ENCODE measurements around the gene CFAP221. TPM values are rescaled to one million over a fixed set of nuclear protein-coding genes. Genes with fewer than 3 reads are reported as not detected.

The CFAP221 gene
- total and polyA plus RNA-seq, 10 of the 15 experiments (the other 5 are each of a cell fraction or from before 2014, with no cell fraction given): not detected

GRCh38 chr2:119580550-119581072, 36.4 kb downstream of the CFAP221 start:
- ATAC-seq: no peak
- intact Hi-C loops (cut with micrococcal nuclease; ENCODE audit: unreplicated experiment) (no loop called here), in situ Hi-C loops (cut with MboI) (no loop called here)
- no peaks in the 10 kb centered on the region for H3K36me3 ChIP-seq (ENCODE audit: control insufficient read depth in 2 of 2, insufficient read depth in 2 of 2, low read length in 1 of 2)
- ChIA-PET SMC1A (ENCODE audit: uncharacterized antibody, unreplicated experiment) (no interaction called here), POLR2A (no interaction called here), RAD21 (ENCODE audit: unreplicated experiment) (no interaction called here), CTCF (no interaction called here)
- H3K4me3 ChIP-seq: no peak overlapping the region
- peaks cover 0 to 3% of the 10 kb centered on the region in 2 experiments; a peak in 1 of 4 replicates for H3K27me3 ChIP-seq (replicated peaks in 1 of 2; ENCODE audit: control insufficient read depth in 2 of 2, insufficient read depth in 2 of 2, low read length in 1 of 2)
- no peak for FAIRE-seq
- H4K20me1 ChIP-seq (ENCODE audit: control insufficient read depth, insufficient read depth): no peaks in the 10 kb centered on the region
- H3K9ac ChIP-seq (ENCODE audit: control insufficient read depth, insufficient read depth, low read length): no peak overlapping the region
- no peaks in the 10 kb centered on the region; the same call in 1 of the 3 replicates for H3K9me3 ChIP-seq (replicated peaks; ENCODE audit: control insufficient read depth, insufficient read depth, low read length)
- H2AFZ ChIP-seq (ENCODE audit: control insufficient read depth, low read depth, low read length): no peak overlapping the region
- no TSS peak for BruUV-seq (replicated peaks)
- H3K79me2 ChIP-seq (ENCODE audit: control insufficient read depth, insufficient read depth, low read length): no peaks in the 10 kb centered on the region
- no peak overlapping the region for H3K27ac ChIP-seq (ENCODE audit: control insufficient read depth, insufficient read depth)
- no peak for DNase-seq (ENCODE audit: low read depth, low spot score)
- TF ChIP-seq HSF1 (IDR thresholded peaks at IDR 0.05; ENCODE audit: low read depth, low read length): no peak
- no peak for TF ChIP-seq CTCF (IDR thresholded peaks at IDR 0.05 in 2 of 3, conservative IDR thresholded peaks at IDR 0.05 in 1 of 3; ENCODE audit: control insufficient read depth in 2 of 3, extremely low read depth in 1 of 3, insufficient read depth in 1 of 3, low read depth in 3 of 3, low read length in 3 of 3)
- TF ChIP-seq RCOR1 (conservative IDR thresholded peaks at IDR 0.05; ENCODE audit: low read depth, low read length): no peak
- TF ChIP-seq CBX5 (IDR thresholded peaks at IDR 0.05; ENCODE audit: low read depth): no peak
- TF ChIP-seq IKZF1 (conservative IDR thresholded peaks at IDR 0.05): no peak
- TF ChIP-seq ZNF384 (IDR thresholded peaks at IDR 0.05; ENCODE audit: borderline replicate concordance, low read depth, low read length): no peak
- no peak for TF ChIP-seq ZBED1 (IDR thresholded peaks at IDR 0.05; ENCODE audit: borderline replicate concordance)
- TF ChIP-seq ZNF217 (IDR thresholded peaks at IDR 0.05): no peak
- no peak for TF ChIP-seq NR2C1 (IDR thresholded peaks at IDR 0.05)
- TF ChIP-seq PRDM15 (CRISPR knock-in tag; IDR thresholded peaks at IDR 0.05): no peak
- TF ChIP-seq ATF2 (IDR thresholded peaks at IDR 0.05; ENCODE audit: low read length): no peak
- 36% methylated on average over 4 of the region's 4 CpGs for WGBS (ENCODE audit: insufficient coverage, insufficient replicate concordance, low lambda C conversion rate, missing lambda C conversion rate)
- no peaks in the 10 kb centered on the region for H3K4me1 ChIP-seq (ENCODE audit: control insufficient read depth, insufficient read depth, low read length)
- H3K4me2 ChIP-seq (ENCODE audit: control insufficient read depth, insufficient read depth): no peak overlapping the region
